HepG2 (cell line): ENCODE measurements around the gene NDUFAF5.

ENCODE experiments used
- FOXA3 ChIP-seq: IDR thresholded peaks from 2 replicates; pipeline ENCODE4 v1.6.1; 2016; ENCODE audit warnings: missing genetic modification reagents, missing compliant biosample characterization
- KDM6A ChIP-seq: IDR thresholded peaks from 2 replicates; pipeline ENCODE4 v1.6.1; 2016; ENCODE audit warnings: low read depth
- NFYB ChIP-seq: sonication (generic); formaldehyde crosslinking; IDR thresholded peaks from 2 replicates; pipeline ENCODE4 v1.4.0; 2020; ENCODE audit warnings: missing genetic modification reagents
- PAX8 ChIP-seq: sonication (generic); formaldehyde crosslinking; IDR thresholded peaks from 2 replicates; pipeline ENCODE4 v1.8.0; 2022; ENCODE audit warnings: mild to moderate bottlenecking, missing genetic modification reagents, borderline replicate concordance
- POLR2A ChIP-seq, 2 experiments: IDR thresholded peaks; 2 replicates each; pipeline ENCODE4 v1.6.1; 2011; ENCODE audit warnings: low read depth in 2 of 2, low read length in 2 of 2, mild to moderate bottlenecking in 1 of 2, moderate library complexity in 1 of 2; ENCODE audit not compliant: insufficient read depth in 1 of 2
- RNF2 ChIP-seq: fragments of 450-650 bp; conservative IDR thresholded peaks from 2 replicates; pipeline ENCODE4 v1.6.1; 2016; ENCODE audit warnings: low read depth
- USF2 ChIP-seq, 2 experiments: sonication (generic) in 1 of 2; formaldehyde crosslinking in 1 of 2; IDR thresholded peaks; 2 replicates each; pipeline versions ENCODE4 v1.5.1 to v1.6.1; 2011 to 2020; ENCODE audit warnings: borderline replicate concordance in 1 of 2, low read depth in 1 of 2, low read length in 1 of 2, mild to moderate bottlenecking in 1 of 2, missing genetic modification reagents in 1 of 2, moderate library complexity in 1 of 2
- ZBTB49 ChIP-seq: sonication (generic); formaldehyde crosslinking; IDR thresholded peaks from 2 replicates; pipeline ENCODE4 v1.4.0; 2020; ENCODE audit warnings: missing genetic modification reagents, borderline replicate concordance
- ZNF644 ChIP-seq: IDR thresholded peaks from 2 replicates; pipeline ENCODE4 v1.6.1; 2016; ENCODE audit warnings: low read depth
- ZNF782 ChIP-seq: sonication (generic); formaldehyde crosslinking; IDR thresholded peaks from 2 replicates; pipeline ENCODE4 v1.4.0; 2020; ENCODE audit warnings: missing genetic modification reagents, mild to moderate bottlenecking, borderline replicate concordance
- TF ChIP-seq, protein P1 (sequence below): sonication (generic); formaldehyde crosslinking; IDR thresholded peaks from 2 replicates; pipeline ENCODE4 v1.5.0; 2020; ENCODE audit warnings: mild to moderate bottlenecking, missing genetic modification reagents, moderate library complexity

DNA sequence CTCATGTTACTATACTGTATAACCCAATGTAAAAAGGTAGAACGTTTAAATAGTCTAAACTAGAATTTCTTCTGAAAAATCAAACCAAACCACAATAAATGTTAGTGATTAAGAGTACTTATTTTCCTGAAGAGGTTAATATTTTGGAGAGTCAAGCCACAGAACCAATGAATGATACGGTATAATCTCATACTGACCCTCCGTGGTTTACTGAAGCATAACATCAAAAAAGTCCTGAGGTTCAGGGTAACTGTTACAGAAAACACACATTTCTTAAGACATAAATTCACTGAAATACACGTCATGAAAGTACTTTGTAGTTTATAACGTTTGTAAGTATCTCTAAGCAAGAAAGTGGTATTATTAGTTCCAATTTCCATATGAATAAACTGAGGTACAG, 29.0 kb upstream of the NDUFAF5 start:
- no peak for TF ChIP-seq POLR2A (IDR thresholded peaks at IDR 0.05; ENCODE audit: insufficient read depth in 1 of 2, low read depth in 2 of 2, low read length in 2 of 2)
- TF ChIP-seq, protein P1, sequence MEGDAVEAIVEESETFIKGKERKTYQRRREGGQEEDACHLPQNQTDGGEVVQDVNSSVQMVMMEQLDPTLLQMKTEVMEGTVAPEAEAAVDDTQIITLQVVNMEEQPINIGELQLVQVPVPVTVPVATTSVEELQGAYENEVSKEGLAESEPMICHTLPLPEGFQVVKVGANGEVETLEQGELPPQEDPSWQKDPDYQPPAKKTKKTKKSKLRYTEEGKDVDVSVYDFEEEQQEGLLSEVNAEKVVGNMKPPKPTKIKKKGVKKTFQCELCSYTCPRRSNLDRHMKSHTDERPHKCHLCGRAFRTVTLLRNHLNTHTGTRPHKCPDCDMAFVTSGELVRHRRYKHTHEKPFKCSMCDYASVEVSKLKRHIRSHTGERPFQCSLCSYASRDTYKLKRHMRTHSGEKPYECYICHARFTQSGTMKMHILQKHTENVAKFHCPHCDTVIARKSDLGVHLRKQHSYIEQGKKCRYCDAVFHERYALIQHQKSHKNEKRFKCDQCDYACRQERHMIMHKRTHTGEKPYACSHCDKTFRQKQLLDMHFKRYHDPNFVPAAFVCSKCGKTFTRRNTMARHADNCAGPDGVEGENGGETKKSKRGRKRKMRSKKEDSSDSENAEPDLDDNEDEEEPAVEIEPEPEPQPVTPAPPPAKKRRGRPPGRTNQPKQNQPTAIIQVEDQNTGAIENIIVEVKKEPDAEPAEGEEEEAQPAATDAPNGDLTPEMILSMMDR (CRISPR knock-in tag): no peak
- TF ChIP-seq KDM6A (CRISPR knock-in tag): no peak
- no peak for TF ChIP-seq USF2 (IDR thresholded peaks at IDR 0.05; ENCODE audit: low read depth, low read length)
- TF ChIP-seq USF2 (CRISPR knock-in tag; IDR thresholded peaks at IDR 0.05; ENCODE audit: borderline replicate concordance): no peak
- no peak for TF ChIP-seq RNF2
- no peak for TF ChIP-seq FOXA3 (CRISPR knock-in tag)
- TF ChIP-seq ZBTB49 (CRISPR knock-in tag): no peak
- no peak for TF ChIP-seq ZNF782 (CRISPR knock-in tag)
- TF ChIP-seq ZNF644 (CRISPR knock-in tag): no peak
- no peak for TF ChIP-seq PAX8
- no peak for TF ChIP-seq NFYB
